ENCODE measurements around the gene KRT5. TPM values are rescaled to one million over a fixed set of nuclear protein-coding genes. Genes with fewer than 3 reads are reported as not detected.

Gene KRT5
- total and polyA plus RNA-seq, 9 donors: 0.25 to 16.1 (median 1.4) TPM; not detected in 1

- H3K36me3 ChIP-seq: no peaks in the 10 kb centered on the region
- TF ChIP-seq CTCF (IDR thresholded peaks at IDR 0.05): no peak
- no peak for TF ChIP-seq EP300 (IDR thresholded peaks at IDR 0.05)
- TF ChIP-seq POLR2A (IDR thresholded peaks at IDR 0.05): no peak
- H3K9me3 ChIP-seq: no peaks in the 10 kb centered on the region
- no peak overlapping the region for H3K4me3 ChIP-seq
- H3K27ac ChIP-seq: no peak overlapping the region
- DNase-seq: no peak
- H3K27me3 ChIP-seq: no peaks in the 10 kb centered on the region
- H3K4me1 ChIP-seq (ENCODE audit: insufficient read depth): no peaks in the 10 kb centered on the region
- intact Hi-C loops (cut with DNase I): no loop called here
- 80 to 96% (median 95%) methylated on average over 1 of the region's 1 CpG for WGBS, 3 donors
Measured at GRCh38 chr12:52515319-52515646, 4.9 kb downstream of the KRT5 start.

GRCh38 chr12:52514471-52515318, 5.5 kb downstream of the KRT5 start:
- WGBS, 3 donors: 85 to 91% (median 88%) methylated on average over 10 to 14 of the region's 14 CpGs
- intact Hi-C loops (cut with DNase I): no loop called here
- no peak overlapping the region for H3K27ac ChIP-seq

GRCh38 chr12:52513736-52514135, 6.5 kb downstream of the KRT5 start:
- H3K4me3 ChIP-seq: no peak overlapping the region
- H3K27me3 ChIP-seq: no peaks in the 10 kb centered on the region
- TF ChIP-seq CTCF (IDR thresholded peaks at IDR 0.05) (no peak), POLR2A (IDR thresholded peaks at IDR 0.05) (no peak), EP300 (IDR thresholded peaks at IDR 0.05) (no peak)
- 79 to 90% (median 81%) methylated on average over 6 of the region's 6 CpGs for WGBS, 3 donors
- no peak for DNase-seq
- no peaks in the 10 kb centered on the region for H3K4me1 ChIP-seq (ENCODE audit: insufficient read depth)
- intact Hi-C loops (cut with DNase I): no loop called here
- H3K36me3 ChIP-seq: no peaks in the 10 kb centered on the region
- no peaks in the 10 kb centered on the region for H3K9me3 ChIP-seq
- no peak overlapping the region for H3K27ac ChIP-seq

More at GRCh38 chr12:52514471-52515318, 5.5 kb downstream of the KRT5 start:
- Histone ChIP-seq H3K36me3 (no peaks in the 10 kb centered on the region), H3K4me3 (no peak overlapping the region), H3K4me1 (ENCODE audit: insufficient read depth) (no peaks in the 10 kb centered on the region), H3K9me3 (no peaks in the 10 kb centered on the region), H3K27me3 (no peaks in the 10 kb centered on the region)
- no peak for TF ChIP-seq POLR2A (IDR thresholded peaks at IDR 0.05)
- TF ChIP-seq CTCF (IDR thresholded peaks at IDR 0.05): no peak
- no peak for TF ChIP-seq EP300 (IDR thresholded peaks at IDR 0.05)
- DNase-seq: no peak

- H3K4me3 ChIP-seq: no peak overlapping the region
- intact Hi-C loops (cut with DNase I): no loop called here
- DNase-seq: no peak
- H3K9me3 ChIP-seq: no peaks in the 10 kb centered on the region
- no peaks in the 10 kb centered on the region for H3K4me1 ChIP-seq (ENCODE audit: insufficient read depth)
- H3K36me3 ChIP-seq: no peaks in the 10 kb centered on the region
- 77 to 81% (median 78%) methylated on average over 5 of the region's 5 CpGs for WGBS, 3 donors
- no peak for TF ChIP-seq POLR2A (IDR thresholded peaks at IDR 0.05)
- TF ChIP-seq CTCF (IDR thresholded peaks at IDR 0.05): no peak
- TF ChIP-seq EP300 (IDR thresholded peaks at IDR 0.05): no peak
- H3K27ac ChIP-seq: no peak overlapping the region
- H3K27me3 ChIP-seq: no peaks in the 10 kb centered on the region
Measured at GRCh38 chr12:52508211-52508610, 12.0 kb downstream of the KRT5 start.

Measured in ovary (tissue), 9 donors.